ENCODE measurements around the gene SUN2.

- TF ChIP-seq MAX (IDR thresholded peaks at IDR 0.05) (no peak), EP300 (IDR thresholded peaks at IDR 0.05; ENCODE audit: borderline replicate concordance) (no peak), TAF1 (IDR thresholded peaks at IDR 0.05; ENCODE audit: low read depth) (no peak), NFIC (IDR thresholded peaks at IDR 0.05) (no peak), FOXM1 (IDR thresholded peaks at IDR 0.05; ENCODE audit: borderline replicate concordance, low read depth) (no peak), RAD21 (IDR thresholded peaks at IDR 0.05; ENCODE audit: low read depth) (no peak)
Observed at GRCh38 chr22:38754751-38755154, 1.0 kb downstream of the SUN2 start.
